CD4-positive, alpha-beta T cell treated with Interleukin-17A for 4 hours (primary cell): Measurements from ENCODE around the gene GRIA1.

ENCODE experiments used
- DNase-seq: peaks from one replicate; pipeline ENCODE4 v3.0.0-alpha.2; 2020; ENCODE audit warnings: mixed read lengths

The GRIA1 gene

GRCh38 chr5:153618307-153618706 is 127.8 kb downstream of the GRIA1 start:
- no peak for DNase-seq

GRCh38 chr5:153618867-153619266 is 128.4 kb downstream of the GRIA1 start:
- no peak for DNase-seq

- no peak for DNase-seq
These were observed 129.3 kb downstream of the GRIA1 start for GRCh38 chr5:153619771-153620170.

DNA sequence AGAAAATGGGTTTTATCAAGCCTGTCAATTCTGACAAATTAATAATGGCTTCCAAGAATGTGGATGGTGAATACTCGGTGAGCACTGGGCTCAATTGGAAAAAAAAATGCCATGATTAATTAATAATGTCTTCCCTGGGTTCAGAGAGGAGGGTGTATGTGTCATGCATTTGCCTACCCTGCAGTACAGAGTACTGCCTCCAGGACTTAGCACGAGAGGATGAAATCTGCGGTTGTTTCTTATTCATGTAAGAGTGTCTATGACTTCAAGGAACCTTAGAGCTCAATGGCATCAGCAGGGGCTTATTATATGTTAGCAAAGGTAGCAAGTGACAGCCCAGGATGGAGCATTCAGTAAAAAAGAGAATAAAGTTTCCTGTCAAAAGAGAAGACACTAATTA is 132.7 kb downstream of the GRIA1 start:
- DNase-seq, result no peak

GRCh38 chr5:153623751-153624450 is 133.4 kb downstream of the GRIA1 start:
- no peak for DNase-seq

- no peak for DNase-seq
These were observed 133.9 kb downstream of the GRIA1 start for GRCh38 chr5:153624451-153624765.

DNA sequence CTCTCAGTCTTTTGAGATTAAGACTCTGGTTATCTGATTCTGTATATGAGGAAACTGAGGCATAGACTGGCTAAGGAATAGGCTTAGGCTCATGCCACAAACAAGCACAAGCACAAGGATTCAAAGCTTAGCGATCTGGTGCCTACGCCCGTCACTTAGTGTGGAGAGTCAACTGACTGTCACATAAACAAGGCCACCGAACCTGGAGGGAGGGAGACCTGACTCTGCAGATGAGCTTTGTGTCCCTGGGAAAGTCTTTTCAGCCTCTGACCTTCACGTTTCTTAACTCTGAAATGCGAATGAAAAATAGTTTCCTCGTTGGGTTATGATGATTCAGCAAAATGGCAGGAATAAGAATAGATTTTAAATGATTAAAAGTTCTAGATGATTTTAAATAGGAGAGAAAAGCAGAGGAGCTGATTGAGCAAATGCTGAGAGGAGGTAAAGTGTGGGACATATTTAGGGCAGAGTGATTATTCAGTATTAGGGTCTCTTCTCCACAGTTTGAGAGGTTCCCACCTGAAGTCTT is 135.4 kb downstream of the GRIA1 start:
- no peak for DNase-seq

DNA sequence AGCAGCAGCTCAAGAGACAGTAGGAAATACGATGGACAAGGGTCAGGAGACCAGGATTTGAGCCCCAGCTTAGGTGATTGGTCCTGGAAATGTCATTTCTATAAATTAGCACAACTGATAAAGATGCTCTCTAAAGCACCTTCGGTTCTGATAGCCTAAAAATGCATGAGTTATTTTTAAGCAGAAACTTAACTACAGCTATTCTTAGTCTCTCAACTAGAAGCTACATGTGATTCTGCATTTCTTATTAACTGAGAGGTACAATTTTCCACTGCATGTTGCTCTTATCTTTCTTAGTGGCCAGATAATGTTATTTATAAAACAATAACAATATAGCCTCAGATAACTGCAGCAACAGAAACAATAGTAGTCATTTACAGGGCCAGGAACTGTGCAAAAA is 136.4 kb downstream of the GRIA1 start:
- DNase-seq, result no peak

GRCh38 chr5:153629027-153629895 is 138.8 kb downstream of the GRIA1 start:
- no peak for DNase-seq

GRCh38 chr5:153630546-153630945 is 140.1 kb downstream of the GRIA1 start:
- no peak for DNase-seq

DNA sequence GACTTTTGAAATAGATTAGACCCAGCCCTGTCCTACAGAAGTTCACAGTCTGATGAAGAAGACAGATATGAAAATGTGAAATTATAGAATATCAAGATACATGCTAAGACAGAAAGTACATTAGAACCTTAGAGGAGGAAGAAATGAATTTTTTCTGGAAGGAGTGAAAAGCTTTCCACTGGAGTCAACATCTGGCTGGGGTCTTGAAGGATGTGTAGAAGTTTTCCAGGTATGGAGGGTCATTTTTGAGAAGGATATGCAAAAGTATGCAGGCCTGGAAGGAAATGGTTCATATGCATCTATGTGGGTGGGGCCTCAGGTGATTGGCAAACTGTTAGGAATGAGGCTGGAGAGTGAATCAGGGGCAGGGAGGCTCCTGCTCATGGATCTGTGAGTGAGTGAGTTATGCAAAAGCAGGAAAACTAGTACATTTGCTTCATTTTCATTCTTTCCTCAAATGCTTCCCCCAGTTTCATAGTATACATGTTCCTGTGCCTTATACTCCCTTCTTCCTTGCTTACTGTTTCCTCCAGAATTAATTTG is 142.3 kb downstream of the GRIA1 start:
- DNase-seq, result no peak

- DNase-seq, result no peak
These were observed 146.4 kb downstream of the GRIA1 start for GRCh38 chr5:153636670-153637451.

GRCh38 chr5:153640293-153640692 is 149.8 kb downstream of the GRIA1 start:
- DNase-seq, result no peak

- no peak for DNase-seq
These were observed 150.8 kb downstream of the GRIA1 start for GRCh38 chr5:153641183-153641688.

DNA sequence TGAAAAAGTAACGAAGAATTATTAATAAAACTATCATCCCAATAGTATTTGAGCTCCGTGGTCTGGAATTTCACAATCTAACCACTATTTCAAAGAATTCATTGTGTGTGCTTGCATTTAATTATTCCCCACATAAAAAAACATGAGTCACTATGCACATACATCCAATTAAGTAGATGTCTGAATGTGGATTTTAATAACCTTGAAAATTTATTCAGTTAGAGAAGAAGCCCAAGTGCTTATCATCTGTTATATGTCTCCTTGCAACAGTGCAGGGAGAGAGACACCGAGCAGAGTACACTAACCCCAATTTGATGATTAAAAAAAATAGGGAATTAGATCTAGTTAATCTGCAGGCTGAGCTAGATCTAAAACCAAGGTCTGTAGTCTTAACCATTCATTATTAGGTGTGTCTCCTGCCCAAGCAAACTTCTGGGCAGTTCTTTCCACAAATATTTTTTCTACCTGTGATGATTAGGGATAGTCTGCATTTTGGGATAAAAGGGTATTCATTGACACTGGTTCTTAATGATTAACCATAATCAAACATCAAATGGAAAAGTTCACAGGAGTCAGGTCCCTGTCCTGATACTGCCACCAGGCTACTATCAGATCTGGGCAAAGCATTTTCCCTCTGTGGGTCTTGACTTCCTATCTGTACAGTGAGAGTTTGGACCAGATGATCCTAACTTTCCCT is 164.2 kb downstream of the GRIA1 start:
- DNase-seq, result no peak

DNA sequence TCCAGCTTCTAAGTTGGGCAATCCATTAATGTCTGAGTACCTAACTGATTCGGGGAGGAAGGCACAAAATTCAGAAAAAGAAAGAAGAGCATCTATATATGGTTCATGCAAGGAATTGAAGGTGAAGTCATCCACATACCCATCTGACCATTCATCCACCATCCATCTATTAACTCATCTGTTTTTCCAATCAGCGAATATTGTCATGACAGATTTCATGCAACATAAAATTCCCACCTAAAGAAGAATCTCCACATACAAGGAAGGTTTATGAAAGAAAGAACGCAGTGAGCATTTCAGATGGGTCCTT is 164.7 kb downstream of the GRIA1 start:
- no peak for DNase-seq

- DNase-seq, result no peak
These were observed 167.7 kb downstream of the GRIA1 start for GRCh38 chr5:153658149-153658548.

- DNase-seq, result no peak
These were observed 168.1 kb downstream of the GRIA1 start for GRCh38 chr5:153658606-153659005.

GRCh38 chr5:153659039-153659736 is 168.7 kb downstream of the GRIA1 start:
- DNase-seq, result no peak

- no peak for DNase-seq
These were observed 170.4 kb downstream of the GRIA1 start for GRCh38 chr5:153660919-153661318.

GRCh38 chr5:153661897-153662296 is 171.4 kb downstream of the GRIA1 start:
- no peak for DNase-seq

DNA sequence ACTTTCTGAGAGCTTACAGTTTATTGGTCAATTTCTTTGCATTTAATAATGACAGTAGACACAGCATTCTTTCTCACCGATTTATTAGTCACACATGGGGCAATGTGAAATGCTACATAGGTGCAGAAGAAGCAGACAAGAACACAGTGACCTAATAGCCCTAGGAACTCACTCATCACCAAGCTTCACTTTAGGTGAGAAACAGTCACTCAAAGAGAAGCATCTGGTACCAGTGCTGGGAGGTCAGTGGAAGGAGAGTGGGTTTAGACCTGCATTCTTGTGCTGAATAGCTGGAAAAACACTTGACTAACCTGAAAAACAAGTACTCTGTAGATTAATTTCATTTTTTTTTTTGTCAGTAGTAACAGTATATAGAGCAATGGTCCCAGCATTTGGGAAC is 179.6 kb downstream of the GRIA1 start:
- DNase-seq, result no peak
